PC-3 (cell line): ENCODE results near the gene GPHA2. TPM values are rescaled to one million over a fixed set of nuclear protein-coding genes. Genes with fewer than 3 reads are reported as not detected.

Source experiments
- ATAC-seq: fragments of 200-7000 bp; cut with Tn5 transposase; 2 replicates; pipeline ENCODE4 v1.9.1; 2020; ENCODE audit warnings: mild to moderate bottlenecking, moderate library complexity
- BruUV-seq: library from RNA; stranded (reverse); fragments of 400-500 nt; replicated peaks from 2 replicates; lab custom pipeline; 2021; lab: Mats Ljungman, UMichigan
- CTCF ChIA-PET: fragments of 300-600 bp; sonication (Branson Sonifier 250); formaldehyde crosslinking; loops from one replicate; lab custom pipeline; 2022; ENCODE audit warnings: antibody characterized with exemption; lab: Charles Lee
- POLR2A ChIA-PET: fragments of 300-600 bp; sonication (Branson Sonifier 250); formaldehyde crosslinking; loops from one replicate; lab custom pipeline; 2022; ENCODE audit warnings: antibody characterized with exemption; ENCODE audit not compliant: unreplicated experiment; lab: Charles Lee
- DNase-seq: peaks from one replicate; pipeline ENCODE4 v3.0.0-alpha.2; 2015
- H2AFZ ChIP-seq: fragments of 300-600 bp; sonication (generic); 2 replicates; pipeline ENCODE4 v1.6.0; 2016; ENCODE audit warnings: antibody characterized with exemption, low read length
- H3F3A ChIP-seq: fragments of 300-600 bp; sonication (generic); one replicate; pipeline ENCODE4 v1.6.0; 2017; ENCODE audit warnings: antibody characterized with exemption, low read length, control low read depth, mild to moderate bottlenecking; ENCODE audit not compliant: unreplicated experiment
- H3K27ac ChIP-seq: fragments of 300-600 bp; sonication (generic); 2 replicates; pipeline ENCODE4 v1.5.1; 2016; ENCODE audit warnings: mild to moderate bottlenecking, low read length
- H3K27me3 ChIP-seq: fragments of 300-600 bp; sonication (generic); 2 replicates; pipeline ENCODE4 v1.6.1; 2016; ENCODE audit warnings: low read length, mixed read lengths
- H3K36me3 ChIP-seq: fragments of 300-600 bp; sonication (generic); 2 replicates; pipeline ENCODE4 v1.6.1; 2016; ENCODE audit warnings: low read depth, mixed run types, low read length, mixed read lengths
- H3K4me1 ChIP-seq: fragments of 300-600 bp; sonication (generic); 2 replicates; pipeline ENCODE4 v1.5.1; 2016; ENCODE audit warnings: low read length; ENCODE audit not compliant: insufficient read depth
- H3K4me2 ChIP-seq: fragments of 300-600 bp; sonication (generic); 2 replicates; pipeline ENCODE4 v1.6.0; 2016; ENCODE audit warnings: low read length
- H3K4me3 ChIP-seq: fragments of 300-600 bp; sonication (generic); 2 replicates; pipeline ENCODE4 v1.5.1; 2016; ENCODE audit warnings: mild to moderate bottlenecking, low read length, mixed read lengths
- H3K79me2 ChIP-seq: fragments of 300-600 bp; sonication (generic); 2 replicates; pipeline ENCODE4 v1.6.1; 2017; ENCODE audit warnings: low read length, mixed read lengths
- H3K9ac ChIP-seq: fragments of 300-600 bp; sonication (generic); 2 replicates; pipeline ENCODE4 v1.6.0; 2016; ENCODE audit warnings: mild to moderate bottlenecking, low read length
- H3K9me2 ChIP-seq: fragments of 300-600 bp; sonication (generic); replicated peaks from 2 replicates; pipeline ENCODE4 v1.6.1; 2016; ENCODE audit warnings: mixed run types, low read length, mixed read lengths
- H3K9me3 ChIP-seq: fragments of 300-600 bp; sonication (generic); 2 replicates; pipeline ENCODE4 v1.6.1; 2016; ENCODE audit warnings: low read length, mixed read lengths
- H4K20me1 ChIP-seq: fragments of 300-600 bp; sonication (generic); 2 replicates; pipeline ENCODE4 v1.6.1; 2016; ENCODE audit warnings: low read length, mixed read lengths
- EZH2 ChIP-seq: fragments of 300-600 bp; sonication (generic); IDR thresholded peaks from one replicate; pipeline ENCODE4 v1.6.1; 2017; ENCODE audit warnings: antibody characterized with exemption, mild to moderate bottlenecking, low read length; ENCODE audit not compliant: unreplicated experiment
- EZH2phosphoT487 ChIP-seq: fragments of 300-600 bp; sonication (generic); IDR thresholded peaks from 2 replicates; pipeline ENCODE4 v1.6.1; 2018; ENCODE audit warnings: mild to moderate bottlenecking, antibody characterized with exemption, low read length, borderline replicate concordance
- intact Hi-C: fragments of 100-400 bp; cut with micrococcal nuclease; formaldehyde crosslinking; loops from 2 replicates; pipeline ENCODE4 v1.9.0; 2023
- total RNA-seq: library from RNA; depleted of rRNA; stranded (reverse); fragments of >200 nt; gene quantifications from 2 replicates; pipeline ENCODE4 v1.2.3, GENCODE V29; 2014
- TF ChIP-seq, protein P1 (sequence below): fragments of 300-600 bp; sonication (generic); conservative IDR thresholded peaks from 2 replicates; pipeline ENCODE4 v1.5.1; 2017; ENCODE audit warnings: antibody characterized with exemption, low read depth, mild to moderate bottlenecking, low read length

The GPHA2 gene
- total RNA-seq, 1 experiment from 2014 or later, result not detected

DNA sequence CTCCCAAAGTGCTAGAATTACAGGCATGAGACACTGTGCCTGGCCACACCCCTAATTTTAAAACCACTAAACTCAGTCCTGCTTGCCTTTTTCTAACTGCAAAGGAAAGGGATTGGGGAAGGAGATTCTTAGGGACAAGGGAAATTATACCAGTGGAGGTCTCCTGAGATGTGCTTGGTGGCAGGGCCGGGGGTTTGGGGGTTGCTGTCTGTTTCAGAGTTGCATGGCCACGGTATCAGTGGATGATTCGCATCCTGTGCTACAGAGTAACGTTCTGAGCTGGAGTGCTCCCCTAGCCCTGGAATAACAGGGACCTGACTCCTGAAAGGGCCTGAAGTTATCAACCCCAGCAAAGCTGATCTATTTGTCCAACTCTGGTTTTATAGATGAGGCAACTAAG is 846 bp upstream of the GPHA2 start:
- TF ChIP-seq EZH2 (no peak), EZH2phosphoT487 (no peak)
- TF ChIP-seq, protein P1, sequence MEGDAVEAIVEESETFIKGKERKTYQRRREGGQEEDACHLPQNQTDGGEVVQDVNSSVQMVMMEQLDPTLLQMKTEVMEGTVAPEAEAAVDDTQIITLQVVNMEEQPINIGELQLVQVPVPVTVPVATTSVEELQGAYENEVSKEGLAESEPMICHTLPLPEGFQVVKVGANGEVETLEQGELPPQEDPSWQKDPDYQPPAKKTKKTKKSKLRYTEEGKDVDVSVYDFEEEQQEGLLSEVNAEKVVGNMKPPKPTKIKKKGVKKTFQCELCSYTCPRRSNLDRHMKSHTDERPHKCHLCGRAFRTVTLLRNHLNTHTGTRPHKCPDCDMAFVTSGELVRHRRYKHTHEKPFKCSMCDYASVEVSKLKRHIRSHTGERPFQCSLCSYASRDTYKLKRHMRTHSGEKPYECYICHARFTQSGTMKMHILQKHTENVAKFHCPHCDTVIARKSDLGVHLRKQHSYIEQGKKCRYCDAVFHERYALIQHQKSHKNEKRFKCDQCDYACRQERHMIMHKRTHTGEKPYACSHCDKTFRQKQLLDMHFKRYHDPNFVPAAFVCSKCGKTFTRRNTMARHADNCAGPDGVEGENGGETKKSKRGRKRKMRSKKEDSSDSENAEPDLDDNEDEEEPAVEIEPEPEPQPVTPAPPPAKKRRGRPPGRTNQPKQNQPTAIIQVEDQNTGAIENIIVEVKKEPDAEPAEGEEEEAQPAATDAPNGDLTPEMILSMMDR, result no peak
- Histone ChIP-seq H2AFZ (no peak overlapping the region), H3K9me3 (no peaks in the 10 kb centered on the region), H3K79me2 (no peaks in the 10 kb centered on the region), H3K27ac (no peak overlapping the region), H3K36me3 (no peaks in the 10 kb centered on the region), H3K4me3 (no peak overlapping the region), H3K27me3 (no peaks in the 10 kb centered on the region), H3K4me1 (no peaks in the 10 kb centered on the region), H3K9ac (no peak overlapping the region), H3K9me2 (no peaks in the 10 kb centered on the region), H4K20me1 (no peaks in the 10 kb centered on the region), H3K4me2 (no peak overlapping the region), H3F3A (no peaks in the 10 kb centered on the region)
- DNase-seq (no peak), ATAC-seq (no peak)
- CTCF ChIA-PET, result interaction anchor here (0.6 to 0.8 kb wide), 2 partner anchors 62 to 232 kb away, joined by 3 to 4 read pairs; no protein-coding TSS in a partner anchor
- BruUV-seq, result no TSS peak
- POLR2A ChIA-PET, result interaction anchor here (0.5 kb wide), 1 partner anchor 68 kb away, joined by 3 read pairs; no protein-coding TSS in a partner anchor
- intact Hi-C loops, result no loop called here

- ATAC-seq (no peak), DNase-seq (no peak)
- ChIA-PET POLR2A (interaction anchor here (0.6 to 0.7 kb wide), 2 partner anchors 95 to 229 kb away, joined by 3 read pairs; no protein-coding TSS in a partner anchor), CTCF (no interaction called here)
- Histone ChIP-seq H3K27ac (no peak overlapping the region), H3F3A (no peaks in the 10 kb centered on the region), H2AFZ (no peak overlapping the region), H4K20me1 (no peaks in the 10 kb centered on the region), H3K27me3 (no peaks in the 10 kb centered on the region), H3K9ac (no peak overlapping the region), H3K4me2 (no peak overlapping the region), H3K9me3 (no peaks in the 10 kb centered on the region), H3K9me2 (no peaks in the 10 kb centered on the region), H3K4me3 (no peak overlapping the region), H3K36me3 (peaks cover 10% of the 10 kb centered on the region), H3K79me2 (no peaks in the 10 kb centered on the region), H3K4me1 (no peaks in the 10 kb centered on the region)
- no TSS peak for BruUV-seq
- TF ChIP-seq, protein P1, result no peak
- TF ChIP-seq EZH2 (no peak), EZH2phosphoT487 (no peak)
- intact Hi-C loops, result no loop called here
Observed at GRCh38 chr11:64934682-64935358, 873 bp downstream of the GPHA2 start.
